A549 (cell line): ENCODE results near the gene SELENOO. TPM values are rescaled to one million over a fixed set of nuclear protein-coding genes. Genes with fewer than 3 reads are reported as not detected.
A peak's percentile ranks its signal among the peaks of the same experiment; 100 is the strongest.

Experiments used
- ATAC-seq, 2 experiments: fragments of 200-7000 bp in 1 of 2; fragments of >200 bp in 1 of 2; cut with Nextera tagmentation in 1 of 2; cut with Tn5 transposase in 1 of 2; 3 replicates each; pipeline versions ENCODE4 v1.8.0 to v1.9.1; 2018 to 2020; ENCODE audit warnings: mild to moderate bottlenecking in 1 of 2, moderate library complexity in 1 of 2
- CTCF ChIA-PET: fragments of 300-600 bp; sonication (Branson Sonifier 250); formaldehyde crosslinking; extraction: SDS; loops from one replicate; lab custom pipeline; 2021; ENCODE audit warnings: antibody characterized with exemption, inconsistent platforms; lab: Yijun Ruan, JAX
- POLR2A ChIA-PET: fragments of 350-600 bp; formaldehyde crosslinking; extraction: SDS; loops from one replicate; lab custom pipeline; 2021; ENCODE audit warnings: antibody characterized with exemption, inconsistent platforms; lab: Yijun Ruan, JAX
- DNase-seq, 2 experiments: peaks; one replicate each; pipeline versions ENCODE4 v3.0.0 to v3.0.0-alpha.2; 2011 to 2016; ENCODE audit warnings: low read depth in 1 of 2, low spot score in 1 of 2
- FAIRE-seq: peaks from 2 replicates; lab custom pipeline; 2011; peaks lifted over from hg19 to GRCh38; lab: Jason Lieb, UNC
- H3K27ac ChIP-seq, 2 experiments: fragments of >200 bp; sonication (Bioruptor Twin); formaldehyde crosslinking; 3 replicates each; pipeline ENCODE4 v1.5.1; 2016 to 2017
- H3K4me1 ChIP-seq: fragments of >200 bp; sonication (Bioruptor Twin); formaldehyde crosslinking; 3 replicates; pipeline ENCODE4 v1.6.1; 2016
- H3K4me2 ChIP-seq: fragments of >200 bp; sonication (Bioruptor Twin); formaldehyde crosslinking; 3 replicates; pipeline ENCODE4 v1.6.1; 2016
- H3K4me3 ChIP-seq: fragments of >200 bp; sonication (Bioruptor Twin); formaldehyde crosslinking; 3 replicates; pipeline ENCODE4 v1.5.1; 2016
- H3K9me3 ChIP-seq: fragments of >200 bp; sonication (Bioruptor Twin); formaldehyde crosslinking; 3 replicates; pipeline ENCODE4 v1.6.1; 2016
- ATOH8 ChIP-seq: fragments of 250-450 bp; sonication (Bioruptor Pico); IDR thresholded peaks from 2 replicates; pipeline ENCODE4 v1.5.0; 2020; ENCODE audit warnings: low read depth, mild to moderate bottlenecking, moderate library complexity
- BHLHE40 ChIP-seq: IDR thresholded peaks from 2 replicates; pipeline ENCODE4 v1.6.1; 2012; ENCODE audit warnings: low read depth, low read length, inconsistent platforms
- CEBPB ChIP-seq, 2 experiments: fragments of >200 bp in 1 of 2; sonication (Bioruptor Twin) in 1 of 2; formaldehyde crosslinking in 1 of 2; IDR thresholded peaks; 2 replicates each; pipeline ENCODE4 v1.6.1; 2012 to 2016
- CHD4 ChIP-seq: fragments of 200-600 bp; sonication (generic); IDR thresholded peaks from 2 replicates; pipeline ENCODE4 v1.6.1; 2016; ENCODE audit warnings: antibody characterized with exemption, mild to moderate bottlenecking, borderline replicate concordance
- EP300 ChIP-seq, 2 experiments: fragments of >200 bp; sonication (Bioruptor Twin); formaldehyde crosslinking; IDR thresholded peaks; 2 replicates in 1 of 2; 3 replicates in 1 of 2; pipeline ENCODE4 v1.6.1; 2016 to 2017
- FOXS1 ChIP-seq: fragments of 250-450 bp; sonication (Bioruptor Pico); IDR thresholded peaks from 2 replicates; pipeline ENCODE4 v1.5.0; 2020; ENCODE audit warnings: mild to moderate bottlenecking, moderate library complexity
- HES2 ChIP-seq: fragments of >200 bp; sonication (Bioruptor Twin); formaldehyde crosslinking; IDR thresholded peaks from 2 replicates; pipeline ENCODE4 v1.6.1; 2016
- JUN ChIP-seq, 2 experiments: fragments of >200 bp; sonication (Bioruptor Twin); formaldehyde crosslinking; IDR thresholded peaks; 2 replicates in 1 of 2; 3 replicates in 1 of 2; pipeline ENCODE4 v1.6.1; 2016 to 2017
- JUNB ChIP-seq: fragments of >200 bp; sonication (Bioruptor Twin); formaldehyde crosslinking; IDR thresholded peaks from 2 replicates; pipeline ENCODE4 v1.6.1; 2016
- KDM1A ChIP-seq: fragments of 200-600 bp; sonication (generic); IDR thresholded peaks from 2 replicates; pipeline ENCODE4 v1.6.1; 2016; ENCODE audit warnings: low read depth, mild to moderate bottlenecking
- MAFK ChIP-seq: fragments of 450-650 bp; IDR thresholded peaks from 2 replicates; pipeline ENCODE4 v1.6.1; 2014; ENCODE audit not compliant: partially characterized antibody
- MYC ChIP-seq: IDR thresholded peaks from 2 replicates; pipeline ENCODE4 v1.6.1; 2012; ENCODE audit warnings: mild to moderate bottlenecking, inconsistent platforms, low read length, improper control_type of control experiment, borderline replicate concordance
- POLR2AphosphoS2 ChIP-seq: conservative IDR thresholded peaks from 2 replicates; pipeline ENCODE4 v1.6.1; 2012; ENCODE audit warnings: low read length, improper control_type of control experiment, inconsistent platforms
- REST ChIP-seq: fragments of 200-600 bp; sonication (generic); IDR thresholded peaks from 2 replicates; pipeline ENCODE4 v1.6.1; 2016; ENCODE audit warnings: antibody characterized with exemption, mild to moderate bottlenecking, moderate library complexity
- RNF2 ChIP-seq: fragments of 200-600 bp; sonication (generic); IDR thresholded peaks from 2 replicates; pipeline ENCODE4 v1.6.1; 2016; ENCODE audit warnings: low read depth, mild to moderate bottlenecking, antibody characterized with exemption, moderate library complexity, borderline replicate concordance
- SMC3 ChIP-seq: fragments of >200 bp; sonication (Bioruptor Twin); formaldehyde crosslinking; IDR thresholded peaks from 3 replicates; pipeline ENCODE4 v1.6.1; 2018; ENCODE audit warnings: inconsistent platforms
- WGBS: methylation state at CpG from one replicate; pipeline ENCODE4 v1.1.6; 2017; ENCODE audit errors: missing lambda C conversion rate; 5-methylcytosine and 5-hydroxymethylcytosine counted together
- polyA plus RNA-seq, 4 experiments: library from polyadenylated mRNA; depleted of rRNA in 3 of 4; stranded (reverse); fragments of >200 nt; fragmentation: RNase III in 1 of 4; extraction: RNeasy Plus Mini Kit Qiagen cat#74134 plus additional on column Dnase treatment in 1 of 4; gene quantifications; 2 replicates in 3 of 4; 3 replicates in 1 of 4; pipeline ENCODE4 v1.2.3, GENCODE V29; 2011 to 2017

Gene SELENOO
- polyA plus RNA-seq, 2 of the 4 experiments (the other 2 are of a cell fraction) = 7.8 to 14.7 TPM

GRCh38 chr22:50174382-50175190 lies 26.2 kb upstream of the SELENOO start:
- Histone ChIP-seq H3K4me2 (no peak overlapping the region), H3K4me3 (no peak overlapping the region), H3K27ac (no peak overlapping the region), H3K9me3 (no peaks in the 10 kb centered on the region), H3K4me1 (peaks cover 7% of the 10 kb centered on the region; the same call in 1 of the 3 replicates)
- FAIRE-seq = no peak
- peak; percentile 23 to 41; a peak in 3 of 6 replicates for ATAC-seq
- TF ChIP-seq CEBPB (IDR thresholded peaks at IDR 0.05) = no peak
- TF ChIP-seq ATOH8 (CRISPR knock-in tag) = no peak
- ChIA-PET CTCF (interaction anchor here (1.3 to 1.9 kb wide), 2 partner anchors 16 to 26 kb away, joined by 6 to 7 read pairs; no protein-coding TSS in a partner anchor), POLR2A (no interaction called here)
- WGBS = 79% methylated on average over 13 of the region's 27 CpGs
- DNase-seq = no peak

GRCh38 chr22:50175191-50175461 lies 25.7 kb upstream of the SELENOO start:
- no peak for FAIRE-seq
- DNase-seq = no peak
- Histone ChIP-seq H3K9me3 (no peaks in the 10 kb centered on the region), H3K4me3 (no peak overlapping the region), H3K27ac (no peak overlapping the region), H3K4me1 (peaks cover 7% of the 10 kb centered on the region; the same call in 1 of the 3 replicates), H3K4me2 (no peak overlapping the region)
- POLR2A ChIA-PET = no interaction called here
- WGBS = 94% methylated on average over 2 of the region's 6 CpGs
- CTCF ChIA-PET = interaction anchor here (1.9 kb wide), 1 partner anchor 26 kb away, joined by 7 read pairs; no protein-coding TSS in a partner anchor
- TF ChIP-seq CHD4 (no peak), MAFK (no peak), POLR2AphosphoS2 (no peak), FOXS1 (CRISPR knock-in tag) (no peak), MYC (no peak), EP300 (IDR thresholded peaks at IDR 0.05) (no peak), BHLHE40 (no peak), CEBPB (IDR thresholded peaks at IDR 0.05) (no peak), REST (no peak), JUN (IDR thresholded peaks at IDR 0.05) (no peak), JUNB (no peak), RNF2 (no peak), SMC3 (no peak), HES2 (no peak), KDM1A (no peak)
- no peak for ATAC-seq
